HEK293T (cell line): Measurements from ENCODE around the gene NHP2.

ENCODE experiments used
- CTCF ChIA-PET: fragments of 350-600 bp; formaldehyde crosslinking; extraction: SDS; loops from one replicate; lab custom pipeline; 2021; ENCODE audit warnings: antibody characterized with exemption, inconsistent platforms; lab: Yijun Ruan, JAX
- POLR2A ChIA-PET: fragments of 350-600 bp; formaldehyde crosslinking; extraction: SDS; loops from one replicate; lab custom pipeline; 2020; ENCODE audit warnings: antibody characterized with exemption, inconsistent platforms; lab: Yijun Ruan, JAX
- DNase-seq: peaks from one replicate; pipeline ENCODE4 v3.0.0; 2012; ENCODE audit warnings: mixed read lengths; ENCODE audit errors: extremely low spot score
- ARNT ChIP-seq: fragments of 450-650 bp; IDR thresholded peaks from 2 replicates; pipeline ENCODE4 v1.6.1; 2017; ENCODE audit warnings: mild to moderate bottlenecking
- BHLHE40 ChIP-seq: fragments of 450-650 bp; IDR thresholded peaks from 2 replicates; pipeline ENCODE4 v1.6.1; 2016; ENCODE audit warnings: mild to moderate bottlenecking, moderate library complexity, borderline replicate concordance
- CTBP1 ChIP-seq: fragments of 450-650 bp; IDR thresholded peaks from 2 replicates; pipeline ENCODE4 v1.6.1; 2016; ENCODE audit warnings: borderline replicate concordance
- ELF4 ChIP-seq: fragments of 450-650 bp; IDR thresholded peaks from 2 replicates; pipeline ENCODE4 v1.6.1; 2017; ENCODE audit warnings: antibody characterized with exemption
- FOXA1 ChIP-seq: fragments of 450-650 bp; IDR thresholded peaks from 2 replicates; pipeline ENCODE4 v1.6.1; 2016; ENCODE audit warnings: mild to moderate bottlenecking
- FOXK2 ChIP-seq: fragments of 450-650 bp; IDR thresholded peaks from 2 replicates; pipeline ENCODE4 v1.6.1; 2016; ENCODE audit warnings: mild to moderate bottlenecking
- FOXM1 ChIP-seq: fragments of 450-650 bp; IDR thresholded peaks from 2 replicates; pipeline ENCODE4 v1.6.1; 2017; ENCODE audit warnings: mild to moderate bottlenecking, borderline replicate concordance
- HDGF ChIP-seq: fragments of 450-650 bp; IDR thresholded peaks from 2 replicates; pipeline ENCODE4 v1.6.1; 2017; ENCODE audit warnings: antibody characterized with exemption, borderline replicate concordance
- L3MBTL2 ChIP-seq: fragments of 450-650 bp; conservative IDR thresholded peaks from 2 replicates; pipeline ENCODE4 v1.6.1; 2016; ENCODE audit warnings: mild to moderate bottlenecking
- LEF1 ChIP-seq: fragments of 450-650 bp; IDR thresholded peaks from 2 replicates; pipeline ENCODE4 v1.6.1; 2017; ENCODE audit warnings: mild to moderate bottlenecking, borderline replicate concordance
- NFRKB ChIP-seq: fragments of 450-650 bp; IDR thresholded peaks from 2 replicates; pipeline ENCODE4 v1.6.1; 2016; ENCODE audit warnings: mild to moderate bottlenecking, moderate library complexity
- PKNOX1 ChIP-seq: fragments of 450-650 bp; IDR thresholded peaks from 2 replicates; pipeline ENCODE4 v1.6.1; 2016
- SP1 ChIP-seq: fragments of 450-650 bp; IDR thresholded peaks from 2 replicates; pipeline ENCODE4 v1.6.1; 2017
- SUZ12 ChIP-seq: fragments of 450-650 bp; IDR thresholded peaks from 2 replicates; pipeline ENCODE4 v1.6.1; 2016; ENCODE audit warnings: mild to moderate bottlenecking
- TARDBP ChIP-seq: fragments of 450-650 bp; IDR thresholded peaks from 2 replicates; pipeline ENCODE4 v1.6.1; 2016
- ZNF384 ChIP-seq: fragments of 450-650 bp; IDR thresholded peaks from 2 replicates; pipeline ENCODE4 v1.6.1; 2016

Gene NHP2

GRCh38 chr5:178145965-178146820 is 7.5 kb downstream of the NHP2 start:
- TF ChIP-seq FOXA1 (no peak), NFRKB (no peak), ELF4 (no peak), PKNOX1 (peak; percentile 68), FOXK2 (no peak), HDGF (no peak), FOXM1 (no peak), L3MBTL2 (no peak)
- POLR2A ChIA-PET: interaction anchor here (0.8 to 2.1 kb wide), 4 partner anchors 9 to 71 kb away, joined by 3 to 5 read pairs (median 4); no protein-coding TSS in a partner anchor
- CTCF ChIA-PET: interaction anchor here (1.0 to 3.0 kb wide), 4 partner anchors 16 to 71 kb away, joined by 3 to 17 read pairs (median 9); no protein-coding TSS in a partner anchor
- peak; percentile 77 for DNase-seq

GRCh38 chr5:178143901-178144300 is 9.8 kb downstream of the NHP2 start:
- ChIA-PET CTCF (interaction anchor here (2.6 kb wide), 1 partner anchor 68 kb away, joined by 13 read pairs; no protein-coding TSS in a partner anchor), POLR2A (interaction anchor here (2.1 to 2.5 kb wide), 2 partner anchors 10 to 12 kb away, joined by 6 to 8 read pairs; partner anchors contain the start of gene NHP2)
- TF ChIP-seq NFRKB: no peak
- TF ChIP-seq SUZ12: no peak
- TF ChIP-seq PKNOX1: no peak
- TF ChIP-seq ELF4: no peak
- no peak for TF ChIP-seq FOXM1
- no peak for TF ChIP-seq FOXK2
- no peak for TF ChIP-seq SP1
- no peak for TF ChIP-seq BHLHE40
- TF ChIP-seq L3MBTL2: no peak
- no peak for TF ChIP-seq LEF1
- no peak for TF ChIP-seq FOXA1
- no peak for DNase-seq

GRCh38 chr5:178143246-178143645 is 10.4 kb downstream of the NHP2 start:
- ChIA-PET POLR2A (interaction anchor here (2.1 to 2.5 kb wide), 2 partner anchors 10 to 12 kb away, joined by 6 to 8 read pairs; partner anchors contain the start of gene NHP2), CTCF (interaction anchor here (2.6 kb wide), 1 partner anchor 67 kb away, joined by 13 read pairs; no protein-coding TSS in a partner anchor)
- no peak for DNase-seq
- TF ChIP-seq ARNT: no peak
- no peak for TF ChIP-seq FOXK2
- TF ChIP-seq SP1: no peak
- TF ChIP-seq CTBP1: no peak
- TF ChIP-seq TARDBP: no peak
- no peak for TF ChIP-seq PKNOX1
- no peak for TF ChIP-seq LEF1
- no peak for TF ChIP-seq FOXA1
- no peak for TF ChIP-seq BHLHE40
- TF ChIP-seq SUZ12: no peak
- no peak for TF ChIP-seq FOXM1
- no peak for TF ChIP-seq ZNF384
- TF ChIP-seq ELF4: no peak
- no peak for TF ChIP-seq HDGF
- no peak for TF ChIP-seq NFRKB
- no peak for TF ChIP-seq L3MBTL2

- POLR2A ChIA-PET: interaction anchor here (0.9 to 2.5 kb wide), 3 partner anchors 11 to 65 kb away, joined by 4 to 8 read pairs (median 6); partner anchors contain the start of gene NHP2
- no peak for DNase-seq
- CTCF ChIA-PET: interaction anchor here (0.6 to 2.6 kb wide), 2 partner anchors 10 to 67 kb away, joined by 5 to 13 read pairs; no protein-coding TSS in a partner anchor
- TF ChIP-seq LEF1 (no peak), TARDBP (no peak), FOXA1 (no peak), HDGF (no peak), FOXM1 (no peak), FOXK2 (no peak), SP1 (no peak)
Measured at GRCh38 chr5:178142642-178143041, 11.0 kb downstream of the NHP2 start.

GRCh38 chr5:178141550-178141949 is 12.1 kb downstream of the NHP2 start:
- TF ChIP-seq FOXK2 (no peak), TARDBP (no peak), LEF1 (no peak), ELF4 (no peak), ARNT (no peak), L3MBTL2 (no peak), SUZ12 (no peak), NFRKB (no peak), HDGF (no peak), FOXA1 (no peak), SP1 (no peak), PKNOX1 (no peak), CTBP1 (no peak), ZNF384 (no peak), FOXM1 (no peak), BHLHE40 (no peak)
- CTCF ChIA-PET: no interaction called here
- no peak for DNase-seq
- POLR2A ChIA-PET: no interaction called here
